ENCODE results near the gene ENOX2. TPM values are rescaled to one million over a fixed set of nuclear protein-coding genes. Genes with fewer than 3 reads are reported as not detected.
"Not testable (repeated sequence)": the region's sequence is repeated elsewhere in the genome, so short reads cannot be mapped to it uniquely, and the experiment has no call there.

Gene ENOX2
- total and polyA plus RNA-seq, 7 donors = 4.7 to 13.4 (median 10.5) TPM

DNA sequence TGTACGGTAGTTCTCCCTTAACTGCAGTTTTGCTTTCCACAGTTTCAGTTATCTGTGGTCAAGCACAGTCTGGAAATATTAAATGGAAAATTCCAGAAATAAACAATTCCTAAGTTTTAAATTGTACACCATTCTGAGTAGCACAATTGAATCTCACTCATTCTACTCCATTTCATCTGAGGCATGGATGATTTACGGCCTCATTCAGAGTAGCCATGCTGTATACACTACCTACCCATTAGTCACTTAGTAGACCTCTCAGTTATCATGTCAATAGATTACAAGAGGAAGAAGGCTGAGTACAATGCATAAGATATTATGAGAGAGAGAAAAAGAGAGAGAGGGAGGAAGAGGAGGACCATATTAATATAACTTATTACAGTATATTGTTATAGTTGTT, 77.5 kb downstream of the ENOX2 start:
- Histone ChIP-seq H3K4me1 (no peaks in the 10 kb centered on the region), H3K4me3 (no peak overlapping the region), H3K9me3 (no peaks in the 10 kb centered on the region), H3K36me3 (ENCODE audit: insufficient read depth in 1 of 2, low read depth in 1 of 2) (no peaks in the 10 kb centered on the region), H3K27ac (no peak overlapping the region), H3K27me3 (ENCODE audit: insufficient read depth in 3 of 3, low read length in 2 of 3) (no peaks in the 10 kb centered on the region)
- 91 to 97% (median 93%) methylated on average over 2 of the region's 2 CpGs for WGBS, 3 donors
- intact Hi-C loops (cut with DNase I) = no loop called here
- DNase-seq = no peak
- ATAC-seq = no peak
- TF ChIP-seq, protein P1, sequence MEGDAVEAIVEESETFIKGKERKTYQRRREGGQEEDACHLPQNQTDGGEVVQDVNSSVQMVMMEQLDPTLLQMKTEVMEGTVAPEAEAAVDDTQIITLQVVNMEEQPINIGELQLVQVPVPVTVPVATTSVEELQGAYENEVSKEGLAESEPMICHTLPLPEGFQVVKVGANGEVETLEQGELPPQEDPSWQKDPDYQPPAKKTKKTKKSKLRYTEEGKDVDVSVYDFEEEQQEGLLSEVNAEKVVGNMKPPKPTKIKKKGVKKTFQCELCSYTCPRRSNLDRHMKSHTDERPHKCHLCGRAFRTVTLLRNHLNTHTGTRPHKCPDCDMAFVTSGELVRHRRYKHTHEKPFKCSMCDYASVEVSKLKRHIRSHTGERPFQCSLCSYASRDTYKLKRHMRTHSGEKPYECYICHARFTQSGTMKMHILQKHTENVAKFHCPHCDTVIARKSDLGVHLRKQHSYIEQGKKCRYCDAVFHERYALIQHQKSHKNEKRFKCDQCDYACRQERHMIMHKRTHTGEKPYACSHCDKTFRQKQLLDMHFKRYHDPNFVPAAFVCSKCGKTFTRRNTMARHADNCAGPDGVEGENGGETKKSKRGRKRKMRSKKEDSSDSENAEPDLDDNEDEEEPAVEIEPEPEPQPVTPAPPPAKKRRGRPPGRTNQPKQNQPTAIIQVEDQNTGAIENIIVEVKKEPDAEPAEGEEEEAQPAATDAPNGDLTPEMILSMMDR (IDR thresholded peaks at IDR 0.05) = no peak

DNA sequence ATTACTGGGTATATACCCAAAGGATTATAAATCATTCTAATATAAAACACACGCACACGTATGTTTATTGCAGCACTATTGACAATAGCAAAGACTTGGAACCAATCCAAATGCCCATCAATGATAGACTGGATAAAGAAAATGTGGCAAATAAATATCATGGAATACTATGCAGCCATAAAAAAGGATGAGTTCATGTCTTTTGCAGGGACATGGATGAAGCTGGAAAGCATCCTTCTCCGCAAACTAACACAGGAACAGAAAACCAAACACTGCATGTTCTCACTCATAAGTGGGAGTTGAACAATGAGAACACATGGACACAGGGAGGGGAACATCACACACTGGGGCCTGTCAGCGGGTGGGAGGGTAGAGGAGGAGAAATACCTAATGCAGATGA, 83.6 kb downstream of the ENOX2 start:
- 90 to 98% (median 91%) methylated on average over 3 to 4 of the region's 4 CpGs for WGBS, 3 donors
- H3K36me3 ChIP-seq (ENCODE audit: insufficient read depth in 1 of 2, low read depth in 1 of 2); ATAC-seq; H3K27ac ChIP-seq; H3K27me3 ChIP-seq (ENCODE audit: insufficient read depth in 3 of 3, low read length in 2 of 3); DNase-seq; H3K4me3 ChIP-seq; H3K4me1 ChIP-seq; intact Hi-C loops (cut with DNase I): not testable (repeated sequence)
- peaks cover 17% of the 10 kb centered on the region for H3K9me3 ChIP-seq

DNA sequence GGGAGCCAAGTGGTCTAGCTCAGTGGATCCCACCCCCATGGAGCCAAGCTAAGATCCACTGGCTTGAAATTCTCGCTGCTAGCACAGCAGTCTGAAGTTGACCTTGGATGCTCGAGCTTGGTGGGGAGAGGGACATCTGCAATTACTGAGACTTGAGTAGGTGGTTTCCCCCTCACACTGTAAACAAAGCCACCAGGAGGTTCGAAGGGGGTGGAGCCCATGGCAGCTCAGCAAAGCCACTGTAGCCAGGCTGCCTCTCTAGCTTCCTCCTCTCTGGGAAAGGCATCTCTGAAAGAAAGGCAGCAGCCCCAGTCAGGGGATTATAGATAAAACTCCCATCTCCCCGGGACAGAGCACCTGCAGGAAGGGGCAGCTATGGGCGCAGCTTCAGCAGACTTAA, 89.1 kb downstream of the ENOX2 start:
- H3K4me3 ChIP-seq; H3K27me3 ChIP-seq (ENCODE audit: insufficient read depth in 3 of 3, low read length in 2 of 3); H3K4me1 ChIP-seq; ATAC-seq; intact Hi-C loops (cut with DNase I); DNase-seq; H3K27ac ChIP-seq; H3K36me3 ChIP-seq (ENCODE audit: insufficient read depth in 1 of 2, low read depth in 1 of 2): not testable (repeated sequence)
- 80 to 91% (median 87%) methylated on average over 5 of the region's 5 CpGs for WGBS, 3 donors
- H3K9me3 ChIP-seq = peaks cover 16% of the 10 kb centered on the region

DNA sequence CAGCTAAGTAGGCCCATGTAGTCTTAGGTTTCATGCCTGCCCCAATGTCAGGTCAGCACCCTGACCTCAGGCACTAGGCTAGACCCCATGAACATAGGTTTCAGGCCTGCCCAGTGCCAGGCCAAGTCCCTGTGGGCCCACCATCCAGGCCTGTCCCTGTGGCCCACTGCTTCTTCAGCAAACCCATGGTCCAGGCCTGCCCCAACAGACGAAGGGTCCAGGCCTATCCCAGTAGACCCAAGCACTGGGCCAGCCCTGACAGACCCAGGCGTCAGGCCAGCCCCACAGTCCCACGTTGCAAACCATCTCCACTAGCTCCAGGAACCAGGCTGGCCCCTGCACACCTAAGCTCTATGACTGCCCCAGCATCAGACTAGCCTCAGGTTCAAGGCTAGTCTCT, 92.4 kb downstream of the ENOX2 start:
- ATAC-seq (no peak), DNase-seq (peak in 1 of 2 donors; percentile 7)
- Histone ChIP-seq H3K9me3 (peaks cover 7% of the 10 kb centered on the region), H3K4me3 (no peak overlapping the region), H3K4me1 (no peaks in the 10 kb centered on the region), H3K27me3 (ENCODE audit: insufficient read depth in 3 of 3, low read length in 2 of 3) (no peaks in the 10 kb centered on the region), H3K36me3 (ENCODE audit: insufficient read depth in 1 of 2, low read depth in 1 of 2) (no peaks in the 10 kb centered on the region), H3K27ac (no peak overlapping the region)
- intact Hi-C loops (cut with DNase I) = no loop called here
- 69 to 90% (median 84%) methylated on average over 3 of the region's 3 CpGs for WGBS, 3 donors
- TF ChIP-seq, protein P1 (IDR thresholded peaks at IDR 0.05) = no peak

DNA sequence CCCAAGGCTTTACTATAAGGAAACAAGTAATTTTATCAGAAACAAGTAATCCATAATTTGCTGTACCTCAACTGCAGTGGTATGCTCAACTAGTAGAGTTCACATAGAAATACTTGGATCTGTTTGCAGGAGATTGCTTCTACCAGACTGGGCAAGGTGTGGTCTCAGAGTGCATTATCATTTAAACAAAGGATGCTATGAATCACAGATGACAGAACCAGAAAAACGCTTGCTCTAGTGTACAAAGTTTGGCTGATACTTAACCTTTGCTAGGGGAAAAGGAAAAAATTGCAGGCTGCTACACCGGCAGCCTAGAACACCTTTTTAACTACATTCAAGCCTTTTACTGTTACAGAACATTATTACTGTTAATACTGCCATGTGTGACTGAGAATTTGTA, 97.1 kb downstream of the ENOX2 start:
- DNase-seq (no peak), ATAC-seq (no peak)
- H3K27ac ChIP-seq = no peak overlapping the region
- no peaks in the 10 kb centered on the region for H3K4me1 ChIP-seq
- WGBS, 3 donors = 53 to 85% (median 83%) methylated on average over 2 of the region's 2 CpGs
- no peaks in the 10 kb centered on the region for H3K36me3 ChIP-seq (ENCODE audit: insufficient read depth in 1 of 2, low read depth in 1 of 2)
- TF ChIP-seq, protein P1 (IDR thresholded peaks at IDR 0.05) = no peak
- H3K27me3 ChIP-seq (ENCODE audit: insufficient read depth in 3 of 3, low read length in 2 of 3) = no peaks in the 10 kb centered on the region
- intact Hi-C loops (cut with DNase I) = no loop called here
- no peaks in the 10 kb centered on the region for H3K9me3 ChIP-seq
- H3K4me3 ChIP-seq = no peak overlapping the region

DNA sequence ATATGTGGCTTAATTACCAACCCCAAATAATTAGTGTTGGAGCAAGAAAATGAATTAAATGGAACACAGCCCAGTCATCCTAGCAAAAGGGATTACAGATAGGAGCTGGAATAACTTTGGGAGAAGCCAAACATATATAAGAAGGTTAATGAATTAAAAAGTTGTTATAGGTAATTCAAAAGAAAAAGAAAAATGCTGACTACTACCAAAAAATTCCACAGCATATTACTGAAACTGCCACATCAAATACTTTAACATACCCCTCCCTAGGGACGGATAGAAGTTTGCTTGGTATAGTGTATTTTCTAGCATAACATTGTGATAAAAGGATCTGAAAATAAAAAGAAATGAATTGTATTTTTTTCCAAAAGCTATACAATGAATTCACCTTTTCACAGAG, 99.5 kb downstream of the ENOX2 start:
- intact Hi-C loops (cut with DNase I) = no loop called here
- 71 to 95% (median 93%) methylated on average over 1 of the region's 1 CpG for WGBS, 3 donors

More for the DNA sequence above, 99.5 kb downstream of the ENOX2 start:
- Histone ChIP-seq H3K4me3 (no peak overlapping the region), H3K36me3 (ENCODE audit: insufficient read depth in 1 of 2, low read depth in 1 of 2) (no peaks in the 10 kb centered on the region), H3K4me1 (no peaks in the 10 kb centered on the region), H3K9me3 (no peaks in the 10 kb centered on the region), H3K27me3 (ENCODE audit: insufficient read depth in 3 of 3, low read length in 2 of 3) (no peaks in the 10 kb centered on the region), H3K27ac (no peak overlapping the region)
- no peak for ATAC-seq
- TF ChIP-seq, protein P1 (IDR thresholded peaks at IDR 0.05) = no peak
- DNase-seq = no peak

Measured in psoas muscle (tissue), 8 donors.